ENCODE measurements around the gene CNOT10. TPM values are rescaled to one million over a fixed set of nuclear protein-coding genes. Genes with fewer than 3 reads are reported as not detected.
A peak's percentile ranks its signal among the peaks of the same experiment; 100 is the strongest.
"Not testable (repeated sequence)": the region's sequence is repeated elsewhere in the genome, so short reads cannot be mapped to it uniquely, and the experiment has no call there.

Gene CNOT10
- polyA plus RNA-seq, 5 donors, result 43.9 to 53.9 (median 52.4) TPM

GRCh38 chr3:32685543-32686185 lies 676 bp downstream of the CNOT10 start:
- DNase-seq, result peak in 1 of 2 donors; percentile 17

DNA sequence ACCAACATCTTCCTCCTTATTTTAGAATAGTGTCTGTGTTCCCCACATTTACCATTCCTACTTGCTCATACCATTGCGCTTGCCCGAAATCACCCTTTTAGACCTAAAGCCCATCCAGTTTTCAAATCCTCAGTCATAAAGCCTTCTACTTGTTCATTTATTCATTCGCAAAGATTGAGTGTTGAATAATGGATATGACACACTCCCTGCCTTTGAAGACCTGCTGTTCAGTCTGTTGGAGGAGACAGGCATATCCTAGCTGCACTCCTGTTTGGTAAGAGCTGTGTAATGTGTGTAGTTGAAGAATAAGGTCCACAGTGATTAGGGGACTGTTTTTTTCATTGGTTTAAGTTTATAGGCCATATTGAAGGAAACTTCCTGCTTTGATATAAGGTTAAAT lies 1.7 kb downstream of the CNOT10 start:
- DNase-seq, result no peak

DNA sequence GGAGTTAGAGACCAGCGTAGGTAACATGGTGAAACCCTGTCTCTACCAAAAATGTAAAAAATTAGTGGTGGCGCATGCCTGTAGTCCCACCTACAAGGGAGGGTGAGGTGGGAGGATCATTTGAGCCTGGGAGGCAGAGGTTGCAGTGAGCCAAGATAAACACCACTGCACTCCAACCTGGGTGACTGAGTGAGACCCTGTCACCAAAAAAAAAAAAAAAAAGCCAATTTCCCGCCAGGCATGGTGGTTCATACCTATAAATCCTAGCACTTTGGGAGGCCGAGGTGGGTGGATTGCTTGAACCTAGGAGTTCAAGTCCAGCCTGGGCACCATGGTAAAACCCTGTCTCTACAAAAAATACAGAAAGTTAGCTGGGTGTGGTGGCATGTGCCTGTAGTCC lies 6.9 kb downstream of the CNOT10 start:
- no peak for DNase-seq

GRCh38 chr3:32696523-32696922 lies 11.5 kb downstream of the CNOT10 start:
- no peak for DNase-seq

GRCh38 chr3:32698506-32698905 lies 13.5 kb downstream of the CNOT10 start:
- DNase-seq, result no peak

- DNase-seq, result no peak
These were observed 14.4 kb downstream of the CNOT10 start for GRCh38 chr3:32699429-32699828.

- no peak for DNase-seq
These were observed 15.3 kb downstream of the CNOT10 start for GRCh38 chr3:32700244-32700643.

DNA sequence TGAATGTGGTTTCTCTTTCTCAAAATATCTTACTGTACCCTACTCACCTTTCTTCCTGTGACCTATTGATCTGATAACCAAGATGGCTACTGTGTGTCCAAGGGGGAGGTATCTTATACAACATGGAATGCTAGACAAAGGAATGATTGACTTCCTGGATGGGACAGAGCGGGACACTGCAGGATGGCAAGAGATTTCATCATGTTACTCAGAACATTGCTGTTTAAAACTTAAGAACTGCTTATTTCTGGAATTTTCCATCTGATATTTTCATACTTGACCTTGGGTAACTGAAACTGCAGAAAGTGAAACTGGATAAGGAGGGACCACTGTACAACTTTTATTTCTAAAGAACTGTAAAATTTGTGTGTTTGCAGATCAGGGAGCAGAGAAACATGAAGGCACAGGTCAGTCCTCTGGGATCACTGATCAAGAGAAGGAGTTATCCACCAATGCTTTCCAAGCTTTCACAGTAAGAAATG lies 18.5 kb downstream of the CNOT10 start:
- DNase-seq, result no peak

GRCh38 chr3:32705232-32705631 lies 20.2 kb downstream of the CNOT10 start:
- no peak for DNase-seq

- DNase-seq, result no peak
These were observed 21.5 kb downstream of the CNOT10 start for GRCh38 chr3:32706348-32707025.

- DNase-seq, result no peak
These were observed 22.0 kb downstream of the CNOT10 start for GRCh38 chr3:32707026-32707370.

- no peak for DNase-seq
These were observed 23.8 kb downstream of the CNOT10 start for GRCh38 chr3:32708672-32709283.

DNA sequence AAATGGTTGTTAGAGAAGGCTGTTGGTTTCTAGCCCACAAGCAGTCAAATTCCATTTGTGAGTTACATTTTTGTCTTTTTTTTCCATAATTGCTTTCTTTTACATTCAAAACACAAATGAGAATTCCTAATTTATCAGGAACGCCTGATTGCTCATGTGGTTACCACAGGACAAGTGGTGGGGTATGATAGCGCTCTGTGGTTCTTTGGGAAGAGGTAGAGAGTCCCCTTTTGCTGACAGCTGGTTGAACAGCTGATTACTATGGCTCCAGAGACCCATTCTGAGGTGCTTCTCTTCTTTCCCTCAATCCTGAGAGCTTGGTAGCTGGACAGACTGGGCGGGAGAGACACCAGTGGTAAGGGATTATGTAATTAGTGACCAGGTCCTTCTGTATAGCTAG lies 24.4 kb downstream of the CNOT10 start:
- no peak for DNase-seq

- DNase-seq, result no peak
These were observed 27.6 kb downstream of the CNOT10 start for GRCh38 chr3:32712506-32713055.

GRCh38 chr3:32713181-32713580 lies 28.2 kb downstream of the CNOT10 start:
- no peak for DNase-seq

- no peak for DNase-seq
These were observed 34.3 kb downstream of the CNOT10 start for GRCh38 chr3:32719335-32719734.

GRCh38 chr3:32719931-32720330 lies 34.9 kb downstream of the CNOT10 start:
- DNase-seq, result no peak

GRCh38 chr3:32725721-32726120 lies 40.7 kb downstream of the CNOT10 start:
- DNase-seq, result no peak

- peak in 1 of 2 donors; percentile 23 for DNase-seq
These were observed 48.7 kb downstream of the CNOT10 start for GRCh38 chr3:32733631-32734229.

DNA sequence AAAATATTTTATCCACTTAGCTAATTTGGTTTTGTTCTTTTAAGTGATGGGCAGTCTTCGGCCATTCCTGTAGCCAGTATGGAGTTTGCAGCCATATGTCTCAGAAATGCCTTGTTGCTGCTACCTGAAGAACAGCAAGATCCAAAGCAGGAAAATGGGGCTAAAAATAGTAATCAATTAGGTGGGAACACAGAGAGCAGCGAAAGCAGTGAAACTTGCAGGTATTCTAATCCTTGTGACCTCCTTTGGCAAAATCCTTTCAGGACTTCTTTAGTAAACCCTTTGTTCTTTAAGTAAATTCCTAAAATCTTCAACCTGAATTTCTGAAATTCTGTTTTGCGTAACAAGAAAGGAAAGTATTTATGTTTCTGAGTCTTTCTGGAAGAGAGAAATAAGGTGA lies 49.8 kb downstream of the CNOT10 start:
- DNase-seq, result no peak

- DNase-seq, result not testable (repeated sequence)
These were observed 58.5 kb downstream of the CNOT10 start for GRCh38 chr3:32743470-32743869.

DNA sequence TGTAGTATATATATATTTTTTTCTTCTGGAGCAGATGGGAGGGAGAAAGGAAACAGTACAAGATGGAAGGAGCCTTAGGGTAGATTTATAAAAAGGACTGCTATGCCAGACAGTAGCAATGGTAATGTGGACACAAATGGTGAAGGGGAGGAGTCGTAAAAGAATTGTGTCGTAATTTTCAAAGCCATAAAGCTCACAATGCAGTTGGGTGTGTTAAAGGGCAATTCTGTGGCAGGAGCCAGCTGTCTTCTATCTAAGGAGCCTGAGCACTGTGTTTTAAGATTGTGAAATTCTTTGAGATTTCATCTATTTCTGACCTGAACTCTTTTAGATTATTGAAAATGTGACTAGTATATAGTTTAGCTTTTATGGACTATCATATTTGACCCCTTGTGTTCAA lies 58.9 kb downstream of the CNOT10 start:
- peak; percentile 72 for DNase-seq

DNA sequence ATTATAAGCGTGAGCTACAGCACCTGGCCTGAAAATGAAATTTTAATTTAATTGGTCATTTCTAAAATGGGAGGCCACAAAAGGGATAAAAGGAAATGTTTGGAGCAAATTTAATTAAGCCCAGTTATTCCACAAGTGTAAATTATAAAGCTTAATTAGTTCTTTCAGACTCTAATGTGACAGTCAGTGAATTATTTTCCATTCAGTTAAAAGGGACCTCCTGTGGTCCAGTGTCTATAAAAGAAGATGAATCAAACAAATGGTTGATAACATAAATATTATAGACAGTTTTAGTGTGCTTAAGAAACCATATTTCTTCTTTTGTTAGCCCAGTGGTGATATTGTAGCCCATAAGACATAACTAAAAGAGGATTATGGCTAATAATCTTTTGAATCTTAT lies 66.4 kb downstream of the CNOT10 start:
- DNase-seq, result no peak

All from right lung (tissue), 5 donors.